ENCODE data around the gene RANBP6. TPM values are rescaled to one million over a fixed set of nuclear protein-coding genes. Genes with fewer than 3 reads are reported as not detected.

RANBP6 gene
- total RNA-seq, 4 donors from 2014 or later = 11.5 to 19.4 (median 15.0) TPM

DNA sequence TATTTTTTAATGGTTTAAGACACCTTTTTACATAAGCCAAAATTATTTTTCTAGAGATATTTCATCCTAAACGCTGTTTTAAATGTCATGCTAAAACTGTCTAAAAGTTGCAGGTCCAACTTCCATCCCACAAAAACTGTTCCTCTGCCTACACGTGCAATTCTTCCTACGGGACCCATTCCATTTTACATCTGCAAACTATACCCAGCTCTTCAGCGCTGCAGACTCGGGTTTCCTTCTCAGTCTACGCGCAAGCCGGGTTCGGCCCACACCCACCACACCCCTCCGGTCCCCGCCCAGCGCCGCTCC, 8.7 kb downstream of the RANBP6 start:
- TF ChIP-seq, protein P1, sequence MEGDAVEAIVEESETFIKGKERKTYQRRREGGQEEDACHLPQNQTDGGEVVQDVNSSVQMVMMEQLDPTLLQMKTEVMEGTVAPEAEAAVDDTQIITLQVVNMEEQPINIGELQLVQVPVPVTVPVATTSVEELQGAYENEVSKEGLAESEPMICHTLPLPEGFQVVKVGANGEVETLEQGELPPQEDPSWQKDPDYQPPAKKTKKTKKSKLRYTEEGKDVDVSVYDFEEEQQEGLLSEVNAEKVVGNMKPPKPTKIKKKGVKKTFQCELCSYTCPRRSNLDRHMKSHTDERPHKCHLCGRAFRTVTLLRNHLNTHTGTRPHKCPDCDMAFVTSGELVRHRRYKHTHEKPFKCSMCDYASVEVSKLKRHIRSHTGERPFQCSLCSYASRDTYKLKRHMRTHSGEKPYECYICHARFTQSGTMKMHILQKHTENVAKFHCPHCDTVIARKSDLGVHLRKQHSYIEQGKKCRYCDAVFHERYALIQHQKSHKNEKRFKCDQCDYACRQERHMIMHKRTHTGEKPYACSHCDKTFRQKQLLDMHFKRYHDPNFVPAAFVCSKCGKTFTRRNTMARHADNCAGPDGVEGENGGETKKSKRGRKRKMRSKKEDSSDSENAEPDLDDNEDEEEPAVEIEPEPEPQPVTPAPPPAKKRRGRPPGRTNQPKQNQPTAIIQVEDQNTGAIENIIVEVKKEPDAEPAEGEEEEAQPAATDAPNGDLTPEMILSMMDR (IDR thresholded peaks at IDR 0.05) = no peak
- ATAC-seq (ENCODE audit: low FRiP score) (no peak), DNase-seq (ENCODE audit: low spot score) (no peak)

DNA sequence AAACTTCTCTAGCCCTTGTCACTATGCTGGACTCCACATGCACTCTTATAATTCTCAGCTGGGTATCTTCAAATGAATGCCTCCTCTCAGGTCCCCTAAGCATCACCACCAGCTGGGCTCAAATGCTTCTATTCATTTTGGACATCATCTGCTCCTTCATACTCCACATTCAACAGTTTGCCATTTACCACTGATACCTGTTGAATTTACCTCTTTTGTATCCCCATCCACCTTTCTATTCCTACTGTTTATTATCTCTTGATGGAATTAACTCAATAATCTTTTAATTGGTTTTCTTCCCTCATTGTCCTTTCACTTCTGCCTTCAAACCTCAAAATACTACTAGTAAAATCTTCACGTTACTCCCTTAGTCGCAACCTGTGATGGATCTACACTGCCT, 14.5 kb downstream of the RANBP6 start:
- DNase-seq (ENCODE audit: low spot score) (no peak), ATAC-seq (ENCODE audit: low FRiP score) (no peak)
- TF ChIP-seq, protein P1 (IDR thresholded peaks at IDR 0.05) = no peak

DNA sequence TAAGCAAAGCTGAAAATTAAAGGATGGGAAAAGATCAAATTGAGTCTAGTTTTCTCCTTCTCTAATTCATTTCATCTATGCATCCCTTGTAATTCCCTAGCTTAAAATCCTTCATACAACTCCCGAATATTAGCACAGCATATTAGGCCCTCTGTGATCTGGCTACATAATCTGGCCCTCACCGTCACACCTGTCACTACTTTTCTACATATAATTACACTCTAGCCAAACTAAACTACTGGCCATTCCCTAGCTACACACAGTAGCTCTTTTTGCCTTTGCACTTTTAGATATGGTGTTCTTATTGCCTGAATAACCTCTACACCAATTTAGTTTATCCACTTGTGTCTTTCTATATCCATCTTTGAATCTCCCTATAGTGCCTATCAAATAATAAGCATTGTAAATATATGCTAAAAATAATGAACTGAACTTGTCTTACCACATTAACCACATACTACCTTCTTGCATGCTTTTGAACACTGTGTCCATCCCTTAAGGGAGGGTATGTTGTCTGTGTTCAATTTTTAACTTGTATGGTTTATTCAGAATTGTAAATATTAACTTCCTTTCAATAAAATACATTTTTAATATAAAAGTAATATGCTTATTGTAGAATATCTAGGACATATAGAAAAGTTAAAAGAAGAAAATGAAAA, 15.9 kb downstream of the RANBP6 start:
- no peak for ATAC-seq (ENCODE audit: low FRiP score)
- no peak for DNase-seq (ENCODE audit: low spot score)
- TF ChIP-seq, protein P1 (IDR thresholded peaks at IDR 0.05) = no peak

DNA sequence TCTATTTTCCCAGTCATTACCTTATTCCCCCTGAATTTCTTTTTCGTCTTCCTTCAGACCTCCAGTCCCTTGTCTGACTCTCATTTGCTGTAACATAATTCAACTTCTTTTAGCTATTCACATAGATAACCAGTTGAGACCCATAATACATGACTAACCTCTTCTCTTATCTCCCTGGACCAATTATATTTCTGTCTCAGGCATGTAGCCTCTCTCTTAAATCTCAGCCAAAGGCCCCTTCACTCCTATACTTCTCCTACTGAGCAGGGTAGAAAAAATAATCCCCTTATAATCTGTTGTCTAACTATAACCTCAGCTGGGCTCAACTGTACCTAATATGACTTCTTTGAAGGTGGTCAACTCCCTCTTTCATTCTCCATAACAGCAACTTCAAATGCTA, 20.9 kb downstream of the RANBP6 start:
- no peak for DNase-seq (ENCODE audit: low spot score)
- TF ChIP-seq, protein P1 (IDR thresholded peaks at IDR 0.05) = no peak
- ATAC-seq (ENCODE audit: low FRiP score) = no peak

DNA sequence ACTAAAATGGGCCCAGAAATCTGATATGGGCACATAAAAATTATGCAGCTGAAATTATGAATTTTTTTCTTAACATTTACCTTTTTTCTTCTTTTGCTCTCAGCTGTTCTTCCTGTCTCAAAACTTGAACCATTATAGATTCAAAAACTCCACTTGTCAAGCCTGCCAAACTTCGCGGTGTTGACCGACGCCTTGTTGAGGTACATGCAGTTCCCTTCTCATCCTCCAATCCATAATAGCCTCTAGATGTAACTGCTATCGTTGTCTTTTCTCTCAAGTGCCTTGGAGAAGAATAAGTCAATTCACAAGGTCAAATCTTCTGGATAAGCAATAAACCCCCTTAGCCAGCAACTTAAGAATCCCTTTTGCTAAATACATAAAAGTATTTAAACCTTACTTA, 27.2 kb downstream of the RANBP6 start:
- ATAC-seq (ENCODE audit: low FRiP score) = no peak
- TF ChIP-seq, protein P1 (IDR thresholded peaks at IDR 0.05) = no peak
- no peak for DNase-seq (ENCODE audit: low spot score)

DNA sequence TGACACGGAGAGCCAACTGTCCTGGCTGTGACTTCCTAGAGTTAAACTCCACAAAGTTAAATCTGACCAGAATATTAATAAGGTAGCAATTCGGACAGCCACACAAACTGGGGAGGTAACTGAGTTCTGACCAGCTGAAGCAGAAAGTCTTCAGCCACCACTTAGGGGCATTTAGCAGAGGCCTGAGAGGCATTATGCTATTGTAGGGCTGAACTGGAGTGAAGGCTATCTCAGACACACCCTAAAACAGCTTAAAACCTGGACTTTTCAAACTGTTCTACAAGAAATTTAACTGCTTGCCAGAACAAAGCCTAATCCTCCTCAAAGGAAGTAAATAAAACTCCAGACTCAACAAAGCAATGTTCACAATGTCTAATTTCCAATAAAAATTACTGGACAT, 32.4 kb downstream of the RANBP6 start:
- ATAC-seq (ENCODE audit: low FRiP score) = no peak
- TF ChIP-seq, protein P1 (IDR thresholded peaks at IDR 0.05) = no peak
- no peak for DNase-seq (ENCODE audit: low spot score)

DNA sequence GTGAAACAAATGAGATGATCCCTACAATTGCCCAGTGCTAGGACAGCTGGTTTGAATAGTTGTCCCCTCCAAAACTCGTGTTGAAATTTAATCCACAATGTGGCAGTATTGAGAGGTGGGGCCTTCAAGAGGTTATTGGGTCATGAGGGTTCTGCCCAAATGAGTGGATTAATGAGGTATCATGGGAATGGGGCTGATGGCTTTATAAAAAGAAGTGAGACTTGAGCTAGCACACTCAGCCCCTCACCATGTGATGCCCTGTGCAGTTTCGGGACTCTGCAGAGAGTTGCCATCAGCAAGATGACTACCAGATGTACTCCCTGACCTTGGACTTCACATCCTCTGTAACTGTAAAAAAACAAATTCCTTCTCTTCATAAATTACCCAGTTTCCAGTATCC, 33.1 kb downstream of the RANBP6 start:
- no peak for ATAC-seq (ENCODE audit: low FRiP score)
- DNase-seq (ENCODE audit: low spot score) = no peak
- TF ChIP-seq, protein P1 (IDR thresholded peaks at IDR 0.05) = no peak

Data from omental fat pad (tissue), 4 donors.